H1 (cell line): Measurements from ENCODE around the gene TDRKH. TPM values are rescaled to one million over a fixed set of nuclear protein-coding genes. Genes with fewer than 3 reads are reported as not detected.

ENCODE experiments used
- CTCF ChIA-PET: fragments of 300-600 bp; sonication (Branson Sonifier 250); formaldehyde crosslinking; loops from one replicate; lab custom pipeline; 2021; ENCODE audit not compliant: partially characterized antibody; lab: Charles Lee
- POLR2A ChIA-PET: fragments of 300-600 bp; sonication (Branson Sonifier 250); formaldehyde crosslinking; loops from one replicate; lab custom pipeline; 2021; ENCODE audit warnings: inconsistent platforms; ENCODE audit not compliant: partially characterized antibody; lab: Charles Lee
- DNase-seq, 2 experiments: peaks; one replicate each; pipeline versions ENCODE4 v3.0.0 to v3.0.0-alpha.2; 2010 to 2022; ENCODE audit warnings: low spot score in 2 of 2, low read depth in 1 of 2, mixed read lengths in 1 of 2
- FAIRE-seq: peaks from 2 replicates; lab custom pipeline; 2011; peaks lifted over from hg19 to GRCh38; lab: Jason Lieb, UNC
- H2AFZ ChIP-seq: 2 replicates; pipeline ENCODE4 v1.8.1; 2012; ENCODE audit warnings: low read length, inconsistent platforms
- H2AK5ac ChIP-seq: 2 replicates; pipeline ENCODE4 v1.6.1; 2013; ENCODE audit warnings: low read depth, low read length
- H2BK120ac ChIP-seq: replicated peaks from 2 replicates; pipeline ENCODE3; 2013; ENCODE audit warnings: low read depth, low read length, inconsistent platforms
- H2BK12ac ChIP-seq: 2 replicates; pipeline ENCODE4 v1.6.1; 2013; ENCODE audit warnings: low read depth, low read length
- H2BK15ac ChIP-seq: 2 replicates; pipeline ENCODE4 v1.6.1; 2013; ENCODE audit warnings: low read length
- H2BK20ac ChIP-seq: 2 replicates; pipeline ENCODE4 v1.6.1; 2013; ENCODE audit warnings: low read length
- H2BK5ac ChIP-seq: 2 replicates; pipeline ENCODE4 v1.6.1; 2013; ENCODE audit warnings: low read depth, low read length
- H3K14ac ChIP-seq: 2 replicates; pipeline ENCODE4 v1.6.1; 2013; ENCODE audit warnings: inconsistent platforms; ENCODE audit not compliant: insufficient read length
- H3K18ac ChIP-seq: 2 replicates; pipeline ENCODE4 v1.6.1; 2013; ENCODE audit warnings: low read length; ENCODE audit errors: extremely low read depth
- H3K23ac ChIP-seq: 2 replicates; pipeline ENCODE4 v1.6.1; 2013; ENCODE audit warnings: inconsistent platforms; ENCODE audit not compliant: insufficient read length
- H3K23me2 ChIP-seq: 2 replicates; pipeline ENCODE4 v1.6.1; 2013; ENCODE audit warnings: low read depth, low read length
- H3K27ac ChIP-seq: 2 replicates; pipeline ENCODE4 v1.6.1; 2011; ENCODE audit warnings: low read depth, low read length, inconsistent platforms
- H3K27me3 ChIP-seq, 4 experiments: replicated peaks in 1 of 4; 1 replicate in 1 of 4; 2 replicates in 3 of 4; pipeline versions ENCODE4 v1.6.1 to v1.8.1; 2011 to 2013; ENCODE audit warnings: low read length in 3 of 4, mild to moderate bottlenecking in 3 of 4, inconsistent platforms in 2 of 4, mixed read lengths in 2 of 4, moderate library complexity in 1 of 4; ENCODE audit not compliant: control insufficient read depth in 3 of 4, insufficient read depth in 3 of 4; ENCODE audit errors: extremely low read depth in 1 of 4
- H3K36me3 ChIP-seq, 4 experiments: 2 replicates each; pipeline versions ENCODE4 v1.6.1 to v1.8.1; 2011 to 2013; ENCODE audit warnings: mild to moderate bottlenecking in 4 of 4, low read length in 3 of 4, moderate library complexity in 2 of 4, control low read depth in 1 of 4, inconsistent platforms in 1 of 4; ENCODE audit not compliant: insufficient read depth in 4 of 4, control insufficient read depth in 2 of 4
- H3K4ac ChIP-seq: replicated peaks from 2 replicates; pipeline ENCODE3; 2013; ENCODE audit warnings: low read length, low read depth, mixed read lengths, inconsistent platforms; ENCODE audit not compliant: insufficient read length
- H3K4me1 ChIP-seq, 4 experiments: replicated peaks in 1 of 4; 1 replicate in 1 of 4; 2 replicates in 3 of 4; pipeline versions ENCODE4 v1.6.1 to v1.8.1; 2011 to 2013; ENCODE audit warnings: low read length in 3 of 4, inconsistent platforms in 2 of 4, mixed read lengths in 1 of 4; ENCODE audit not compliant: insufficient read depth in 4 of 4, control insufficient read depth in 3 of 4
- H3K4me2 ChIP-seq, 2 experiments: 2 replicates each; pipeline versions ENCODE4 v1.6.1 to v1.8.1; 2011 to 2013; ENCODE audit warnings: low read depth in 2 of 2, low read length in 2 of 2, control low read depth in 1 of 2, inconsistent platforms in 1 of 2, mild to moderate bottlenecking in 1 of 2; ENCODE audit not compliant: insufficient read depth in 1 of 2
- H3K4me3 ChIP-seq, 4 experiments: fragments of 200-600, 300-600 bp in 1 of 4; sonication (generic), shearing (Covaris generic), sonication (Bioruptor Twin) in 1 of 4; 2 replicates each; pipeline versions ENCODE4 v1.5.1 to v1.8.1; 2011 to 2016; ENCODE audit warnings: low read length in 4 of 4, low read depth in 3 of 4, control low read depth in 2 of 4, inconsistent platforms in 2 of 4, mild to moderate bottlenecking in 2 of 4, mixed read lengths in 1 of 4, moderate library complexity in 1 of 4; ENCODE audit not compliant: insufficient read depth in 2 of 4; ENCODE audit errors: extremely low read depth in 1 of 4
- H3K56ac ChIP-seq: replicated peaks from 2 replicates; pipeline ENCODE3; 2013; ENCODE audit warnings: low read depth, mild to moderate bottlenecking, mixed read lengths, low read length, inconsistent platforms; ENCODE audit not compliant: insufficient read length
- H3K79me1 ChIP-seq: 2 replicates; pipeline ENCODE4 v1.6.1; 2013; ENCODE audit warnings: low read depth, low read length, control low read depth
- H3K79me2 ChIP-seq, 2 experiments: 2 replicates each; pipeline versions ENCODE4 v1.6.1 to v1.8.1; 2012 to 2013; ENCODE audit warnings: low read length in 2 of 2, mild to moderate bottlenecking in 2 of 2, inconsistent platforms in 1 of 2; ENCODE audit not compliant: insufficient read depth in 2 of 2, control insufficient read depth in 1 of 2
- H3K9ac ChIP-seq, 4 experiments: replicated peaks in 1 of 4; 1 replicate in 1 of 4; 2 replicates in 3 of 4; pipeline versions ENCODE4 v1.6.1 to v1.8.1; 2011 to 2013; ENCODE audit warnings: low read depth in 3 of 4, low read length in 3 of 4, control low read depth in 2 of 4, mild to moderate bottlenecking in 2 of 4, moderate library complexity in 2 of 4, inconsistent platforms in 1 of 4; ENCODE audit errors: extremely low read depth in 1 of 4
- H3K9me3 ChIP-seq, 2 experiments: 2 replicates each; pipeline versions ENCODE4 v1.6.1 to v1.8.1; 2012 to 2013; ENCODE audit warnings: mild to moderate bottlenecking in 2 of 2, moderate library complexity in 2 of 2, control low read depth in 1 of 2, inconsistent platforms in 1 of 2, low read depth in 1 of 2, low read length in 1 of 2, mixed read lengths in 1 of 2; ENCODE audit not compliant: insufficient read depth in 2 of 2
- H4K20me1 ChIP-seq, 2 experiments: replicated peaks in 1 of 2; 2 replicates each; pipeline versions ENCODE3 to v1.8.1; 2011 to 2013; ENCODE audit warnings: inconsistent platforms in 2 of 2, low read length in 2 of 2, mild to moderate bottlenecking in 1 of 2; ENCODE audit not compliant: insufficient read depth in 2 of 2, control insufficient read depth in 1 of 2
- H4K5ac ChIP-seq: 2 replicates; pipeline ENCODE4 v1.6.1; 2013; ENCODE audit warnings: low read length, low read depth, mixed read lengths, inconsistent platforms; ENCODE audit not compliant: insufficient read length
- H4K8ac ChIP-seq: 2 replicates; pipeline ENCODE4 v1.8.0; 2013; ENCODE audit warnings: mild to moderate bottlenecking, moderate library complexity, low read length, inconsistent platforms; ENCODE audit not compliant: insufficient read depth; ENCODE audit errors: extremely low read depth
- H4K91ac ChIP-seq: replicated peaks from 2 replicates; pipeline ENCODE3; 2013; ENCODE audit warnings: low read length, mixed read lengths, inconsistent platforms; ENCODE audit not compliant: insufficient read length
- CBX8 ChIP-seq: fragments of 300-800, 300-1000 bp; sonication (generic); IDR thresholded peaks from 2 replicates; pipeline ENCODE4 v1.7.1; 2016; ENCODE audit warnings: low read depth, low read length, borderline replicate concordance
- CREB1 ChIP-seq: IDR thresholded peaks from 2 replicates; pipeline ENCODE4 v1.6.1; 2012; ENCODE audit warnings: inconsistent platforms
- CTBP2 ChIP-seq: IDR thresholded peaks from 2 replicates; pipeline ENCODE4 v1.7.0; 2011; ENCODE audit warnings: borderline replicate concordance, mild to moderate bottlenecking, moderate library complexity, mixed read lengths, low read length; ENCODE audit not compliant: insufficient read depth, insufficient read length
- GABPA ChIP-seq: IDR thresholded peaks from 2 replicates; pipeline ENCODE4 v1.6.1; 2011; ENCODE audit warnings: mild to moderate bottlenecking, low read length, moderate library complexity, borderline replicate concordance; ENCODE audit not compliant: insufficient read depth
- HDAC6 ChIP-seq: IDR thresholded peaks from one replicate; pipeline ENCODE4 v1.7.1; 2012; ENCODE audit warnings: low read depth, mild to moderate bottlenecking, inconsistent platforms, low read length, moderate library complexity
- WGBS, 2 experiments: shearing (Covaris generic) in 1 of 2; methylation state at CpG; one replicate each; pipeline versions ENCODE4 v1.1.6 to v1.1.7; 2013 to 2015; ENCODE audit warnings: low lambda C conversion rate in 2 of 2, mixed read lengths in 2 of 2, inconsistent platforms in 1 of 2, low coverage in 1 of 2, missing lambda C conversion rate in 1 of 2; ENCODE audit not compliant: insufficient replicate concordance in 2 of 2, insufficient coverage in 1 of 2, insufficient read length in 1 of 2; ENCODE audit errors: extremely low coverage in 1 of 2, missing lambda C conversion rate in 1 of 2; 5-methylcytosine and 5-hydroxymethylcytosine counted together
- polyA plus RNA-seq, 7 experiments: library from polyadenylated mRNA; depleted of rRNA in 3 of 7; stranded (reverse) in 5 of 7; unstranded in 2 of 7; fragments of >200 nt in 5 of 7; fragments of 200-250 nt in 2 of 7; gene quantifications; 1 replicate in 5 of 7; 2 replicates in 1 of 7; 4 replicates in 1 of 7; pipeline versions ENCODE4 v1.2.1 to v1.2.3, GENCODE V29; 2011 to 2013; ENCODE audit warnings: missing spikeins in 2 of 7, mixed read lengths in 2 of 7
- total RNA-seq: library from RNA; stranded (reverse); fragmentation: NEBNext Ultra II Directional; extraction: Animal tissue kit (Norgen Biotek cat#: 25700); gene quantifications from 2 replicates; pipeline ENCODE4 v1.2.1, GENCODE V29; 2021
- TF ChIP-seq, protein P1 (sequence below): IDR thresholded peaks from 2 replicates; pipeline ENCODE4 v1.6.1; 2011; ENCODE audit warnings: low read length, improper control_type of control experiment

The TDRKH gene
- total and polyA plus RNA-seq, 2 of the 8 experiments (the other 6 are each of a cell fraction or from before 2014, with no cell fraction given): 9.9 to 26.1 TPM

DNA sequence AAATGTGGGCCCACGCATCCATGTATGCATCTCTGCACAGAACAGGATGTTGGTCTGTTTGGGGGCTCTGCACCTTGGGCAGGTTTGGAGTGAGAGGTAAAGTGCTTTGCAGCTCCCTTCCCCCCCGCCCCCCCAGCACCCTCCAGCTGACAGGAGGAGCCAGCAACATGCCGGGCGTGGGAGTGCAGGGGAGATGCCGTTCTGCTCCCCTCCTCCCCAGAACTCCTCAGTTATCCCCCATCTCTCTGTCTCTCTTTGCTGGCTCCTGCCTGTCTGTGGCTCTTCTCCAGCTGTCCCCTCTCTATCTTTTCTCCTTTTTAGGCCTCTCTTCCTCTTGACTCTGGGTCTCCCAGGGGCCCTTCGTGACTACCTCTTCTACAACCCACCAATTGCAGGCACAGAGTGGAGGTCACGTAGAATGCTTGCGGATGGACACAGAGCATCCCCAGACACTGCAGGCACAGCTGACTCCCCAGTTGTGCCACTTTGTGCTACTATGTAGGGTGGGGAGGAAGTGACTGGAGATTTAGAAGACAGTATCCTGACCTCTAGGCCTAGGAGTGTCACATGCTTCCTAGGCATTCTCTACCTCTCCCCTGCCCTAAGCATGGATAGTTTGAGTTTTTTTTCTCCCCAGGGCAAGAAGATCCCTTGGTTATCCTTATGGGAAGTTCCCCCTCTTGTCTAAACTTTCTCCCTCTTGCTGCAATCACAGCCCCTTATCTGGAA is 43.0 kb upstream of the TDRKH start:
- H4K20me1 ChIP-seq: no peaks in the 10 kb centered on the region
- no peaks in the 10 kb centered on the region for H3K9me3 ChIP-seq
- FAIRE-seq: no peak

More for the DNA sequence above, 43.0 kb upstream of the TDRKH start:
- Histone ChIP-seq H4K91ac (no peak overlapping the region), H3K23me2 (peaks cover 10% of the 10 kb centered on the region; the same call in 1 of the 2 replicates), H4K5ac (no peak overlapping the region), H4K8ac (no peak overlapping the region), H3K9ac (no peak overlapping the region), H2AK5ac (no peak overlapping the region), H3K56ac (no peak overlapping the region), H2BK120ac (no peak overlapping the region), H3K79me1 (no peaks in the 10 kb centered on the region), H3K4me1 (peaks cover 12 to 29% (median 21%) of the 10 kb centered on the region in 4 experiments), H3K4me2 (no peak overlapping the region), H3K27ac (no peak overlapping the region; the same call in 1 of the 2 replicates), H3K14ac (no peak overlapping the region), H2AFZ (no peak overlapping the region), H3K79me2 (no peaks in the 10 kb centered on the region), H2BK12ac (no peak overlapping the region), H3K27me3 (peaks cover 10 to 17% (median 16%) of the 10 kb centered on the region in 4 experiments), H3K4ac (no peak overlapping the region), H3K4me3 (no peak overlapping the region), H2BK15ac (no peak overlapping the region), H2BK20ac (no peak overlapping the region), H3K36me3 (no peaks in the 10 kb centered on the region), H2BK5ac (no peak overlapping the region), H3K18ac (no peak overlapping the region), H3K23ac (no peak overlapping the region)
- POLR2A ChIA-PET: no interaction called here
- TF ChIP-seq CREB1 (no peak), CTBP2 (no peak), CBX8 (no peak), GABPA (no peak), HDAC6 (no peak)
- TF ChIP-seq, protein P1, sequence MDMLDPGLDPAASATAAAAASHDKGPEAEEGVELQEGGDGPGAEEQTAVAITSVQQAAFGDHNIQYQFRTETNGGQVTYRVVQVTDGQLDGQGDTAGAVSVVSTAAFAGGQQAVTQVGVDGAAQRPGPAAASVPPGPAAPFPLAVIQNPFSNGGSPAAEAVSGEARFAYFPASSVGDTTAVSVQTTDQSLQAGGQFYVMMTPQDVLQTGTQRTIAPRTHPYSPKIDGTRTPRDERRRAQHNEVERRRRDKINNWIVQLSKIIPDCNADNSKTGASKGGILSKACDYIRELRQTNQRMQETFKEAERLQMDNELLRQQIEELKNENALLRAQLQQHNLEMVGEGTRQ: no peak
- no peak for DNase-seq
- CTCF ChIA-PET: interaction anchor here (0.7 to 2.0 kb wide), 11 partner anchors 25 to 298 kb away, joined by 3 to 8 read pairs (median 4); partner anchors contain the start of genes MRPL9 and RIIAD1
- WGBS, 2 experiments: 91% methylated on average over 4 of the region's 8 CpGs; no CpG with 5 or more reads in 1 of the 2 experiments
